Gastrocnemius medialis (tissue), 4 donors: ENCODE data around the gene VPS52.

Source experiments
- POLR2A ChIP-seq, 2 donors: fragments of 450-650 bp; IDR thresholded peaks; one replicate each; pipeline ENCODE4 v1.6.1; 2017; ENCODE audit warnings: antibody characterized with exemption in 2 of 2, mild to moderate bottlenecking in 2 of 2, moderate library complexity in 2 of 2
- TF ChIP-seq, protein P1 (sequence below), 5 experiments: fragments of 450-650 bp in 3 of 5; fragments of 200-600 bp in 2 of 5; sonication (generic) in 2 of 5; IDR thresholded peaks in 4 of 5; conservative IDR thresholded peaks in 1 of 5; 1 replicate in 4 of 5; 2 replicates in 1 of 5; pipeline ENCODE4 v1.5.1; 2016 to 2019; ENCODE audit warnings: antibody characterized with exemption in 5 of 5, mild to moderate bottlenecking in 3 of 5, moderate library complexity in 3 of 5

DNA sequence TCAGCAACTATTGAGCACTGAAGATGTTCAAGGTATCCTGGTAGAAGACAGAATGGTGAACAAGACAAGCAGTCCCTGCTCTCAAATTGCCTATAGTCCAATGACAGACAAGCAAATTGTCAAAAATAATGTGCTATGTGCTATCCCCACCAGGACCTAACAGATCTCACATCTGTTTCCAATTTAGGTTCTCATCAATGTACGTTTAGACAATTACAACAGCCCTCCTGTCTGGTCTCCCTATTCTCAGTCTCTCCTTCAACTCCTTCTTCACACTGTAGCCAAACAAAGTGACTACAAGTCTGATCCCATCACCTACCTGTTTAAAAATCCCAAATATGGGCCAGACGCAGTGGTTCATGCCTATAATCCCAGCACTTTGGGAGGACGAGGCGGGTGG is 34.7 kb upstream of the VPS52 start:
- TF ChIP-seq, protein P1, sequence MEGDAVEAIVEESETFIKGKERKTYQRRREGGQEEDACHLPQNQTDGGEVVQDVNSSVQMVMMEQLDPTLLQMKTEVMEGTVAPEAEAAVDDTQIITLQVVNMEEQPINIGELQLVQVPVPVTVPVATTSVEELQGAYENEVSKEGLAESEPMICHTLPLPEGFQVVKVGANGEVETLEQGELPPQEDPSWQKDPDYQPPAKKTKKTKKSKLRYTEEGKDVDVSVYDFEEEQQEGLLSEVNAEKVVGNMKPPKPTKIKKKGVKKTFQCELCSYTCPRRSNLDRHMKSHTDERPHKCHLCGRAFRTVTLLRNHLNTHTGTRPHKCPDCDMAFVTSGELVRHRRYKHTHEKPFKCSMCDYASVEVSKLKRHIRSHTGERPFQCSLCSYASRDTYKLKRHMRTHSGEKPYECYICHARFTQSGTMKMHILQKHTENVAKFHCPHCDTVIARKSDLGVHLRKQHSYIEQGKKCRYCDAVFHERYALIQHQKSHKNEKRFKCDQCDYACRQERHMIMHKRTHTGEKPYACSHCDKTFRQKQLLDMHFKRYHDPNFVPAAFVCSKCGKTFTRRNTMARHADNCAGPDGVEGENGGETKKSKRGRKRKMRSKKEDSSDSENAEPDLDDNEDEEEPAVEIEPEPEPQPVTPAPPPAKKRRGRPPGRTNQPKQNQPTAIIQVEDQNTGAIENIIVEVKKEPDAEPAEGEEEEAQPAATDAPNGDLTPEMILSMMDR (IDR thresholded peaks at IDR 0.05 in 4 of 5, conservative IDR thresholded peaks at IDR 0.05 in 1 of 5) = no peak
- no peak for TF ChIP-seq POLR2A (IDR thresholded peaks at IDR 0.05)
